ENCODE results near the gene GSE1. TPM values are rescaled to one million over a fixed set of nuclear protein-coding genes. Genes with fewer than 3 reads are reported as not detected.

Gene GSE1
- total and polyA plus RNA-seq, 2 of the 13 experiments (the other 11 are each of a cell fraction or from before 2014, with no cell fraction given), result 16.1 to 31.2 TPM

- TF ChIP-seq ZNF609 (CRISPR knock-in tag; IDR thresholded peaks at IDR 0.05; ENCODE audit: borderline replicate concordance) (0 out of 2 replicates have a peak, but pooled peaks have one; percentile 39), NR2F2 (IDR thresholded peaks at IDR 0.05; ENCODE audit: borderline replicate concordance, low read depth) (no peak), ZNF136 (CRISPR knock-in tag; IDR thresholded peaks at IDR 0.05; ENCODE audit: low read depth) (no peak), ZNF891 (CRISPR knock-in tag; IDR thresholded peaks at IDR 0.05) (peak; percentile 72; the same call in 1 of the 2 replicates), ZGPAT (CRISPR knock-in tag; IDR thresholded peaks at IDR 0.05) (peak; percentile 76), STAT6 (CRISPR knock-in tag; IDR thresholded peaks at IDR 0.05; ENCODE audit: borderline replicate concordance) (no peak), MIXL1 (CRISPR knock-in tag; IDR thresholded peaks at IDR 0.05) (0 out of 2 replicates have a peak, but pooled peaks have one; percentile 30), MAF1 (CRISPR knock-in tag; IDR thresholded peaks at IDR 0.05; ENCODE audit: borderline replicate concordance) (peak; percentile 83; the same call in 1 of the 2 replicates), CREM (IDR thresholded peaks at IDR 0.05) (no peak), CREM (CRISPR knock-in tag; IDR thresholded peaks at IDR 0.05) (no peak), ZFX (CRISPR knock-in tag; IDR thresholded peaks at IDR 0.05; ENCODE audit: low read depth) (peak; percentile 90), ZBTB34 (CRISPR knock-in tag; IDR thresholded peaks at IDR 0.05) (no peak), NFYB (CRISPR knock-in tag; IDR thresholded peaks at IDR 0.05) (peak; percentile 94), SPEN (CRISPR knock-in tag; IDR thresholded peaks at IDR 0.05; ENCODE audit: low read depth) (peak; percentile 71; the same call in 1 of the 2 replicates), ZNF337 (CRISPR knock-in tag; IDR thresholded peaks at IDR 0.05; ENCODE audit: borderline replicate concordance, low read depth) (no peak; the same call in 1 of the 2 replicates), TARDBP (CRISPR knock-in tag; IDR thresholded peaks at IDR 0.05) (no peak), JUND (CRISPR knock-in tag; IDR thresholded peaks at IDR 0.05) (no peak), MAX (IDR thresholded peaks at IDR 0.05) (peak; percentile 94), ISL2 (CRISPR knock-in tag; IDR thresholded peaks at IDR 0.05) (peak; percentile 59)
Observed at GRCh38 chr16:85688586-85689284, 75.6 kb downstream of the GSE1 start, which contains the start of gene GINS2 (continued).
